Testis (tissue), 2 donors: ENCODE data around the gene EXOSC3.

Experiments
- CTCF ChIP-seq, 3 experiments: fragments of 450-650 bp in 2 of 3; fragments of 200-600 bp in 1 of 3; sonication (generic) in 1 of 3; IDR thresholded peaks; one replicate each; pipeline ENCODE4 v1.5.1; 2016 to 2019; ENCODE audit warnings: antibody characterized with exemption in 3 of 3, mild to moderate bottlenecking in 2 of 3, moderate library complexity in 1 of 3
- POLR2A ChIP-seq: fragments of 450-650 bp; IDR thresholded peaks from one replicate; pipeline ENCODE4 v1.6.1; 2017; ENCODE audit warnings: antibody characterized with exemption, mild to moderate bottlenecking, moderate library complexity

GRCh38 chr9:37769995-37770394 lies 14.9 kb downstream of the EXOSC3 start:
- TF ChIP-seq CTCF (IDR thresholded peaks at IDR 0.05) (no peak), POLR2A (no peak)
